Measurements from ENCODE around the gene NCAPH2.
"Not testable (repeated sequence)": the region's sequence is repeated elsewhere in the genome, so short reads cannot be mapped to it uniquely, and the experiment has no call there.

Gene NCAPH2

GRCh38 chr22:50517495-50518260, 9.7 kb downstream of the NCAPH2 start:
- TF ChIP-seq CTCF (IDR thresholded peaks at IDR 0.05; ENCODE audit: low read depth, low read length) = no peak
- H3K4me3 ChIP-seq (ENCODE audit: low read depth, low read length) = no peak overlapping the region
- DNase-seq (ENCODE audit: low read depth, low spot score) = no peak
- in situ Hi-C loops (cut with HindIII; ENCODE audit: low sequenced_read_pairs) = no loop called here

GRCh38 chr22:50518606-50519005, 10.6 kb downstream of the NCAPH2 start:
- in situ Hi-C loops (cut with HindIII; ENCODE audit: low sequenced_read_pairs) = no loop called here
- DNase-seq (ENCODE audit: low read depth, low spot score) = no peak
- no peak overlapping the region for H3K4me3 ChIP-seq (ENCODE audit: low read depth, low read length)
- TF ChIP-seq CTCF (IDR thresholded peaks at IDR 0.05; ENCODE audit: low read depth, low read length) = no peak

- no peak overlapping the region for H3K4me3 ChIP-seq (ENCODE audit: low read depth, low read length)
- no peak for DNase-seq (ENCODE audit: low read depth, low spot score)
- in situ Hi-C loops (cut with HindIII; ENCODE audit: low sequenced_read_pairs) = no loop called here
- TF ChIP-seq CTCF (IDR thresholded peaks at IDR 0.05; ENCODE audit: low read depth, low read length) = no peak
These were observed 11.1 kb downstream of the NCAPH2 start for GRCh38 chr22:50519151-50519550.

- H3K4me3 ChIP-seq (ENCODE audit: low read depth, low read length); DNase-seq (ENCODE audit: low read depth, low spot score); in situ Hi-C loops (cut with HindIII; ENCODE audit: low sequenced_read_pairs): not testable (repeated sequence)
These were observed 12.2 kb downstream of the NCAPH2 start for GRCh38 chr22:50520184-50520583.

GRCh38 chr22:50520826-50521453, 12.9 kb downstream of the NCAPH2 start:
- H3K4me3 ChIP-seq (ENCODE audit: low read depth, low read length) = no peak overlapping the region
- in situ Hi-C loops (cut with HindIII; ENCODE audit: low sequenced_read_pairs) = no loop called here
- TF ChIP-seq CTCF (IDR thresholded peaks at IDR 0.05; ENCODE audit: low read depth, low read length) = no peak
- DNase-seq (ENCODE audit: low read depth, low spot score) = no peak

- in situ Hi-C loops (cut with HindIII; ENCODE audit: low sequenced_read_pairs) = no loop called here
- H3K4me3 ChIP-seq (ENCODE audit: low read depth, low read length) = no peak overlapping the region
- no peak for TF ChIP-seq CTCF (IDR thresholded peaks at IDR 0.05; ENCODE audit: low read depth, low read length)
- DNase-seq (ENCODE audit: low read depth, low spot score) = no peak
These were observed 13.7 kb downstream of the NCAPH2 start for GRCh38 chr22:50521710-50522109.

GRCh38 chr22:50522208-50522805, 14.3 kb downstream of the NCAPH2 start:
- TF ChIP-seq CTCF (IDR thresholded peaks at IDR 0.05; ENCODE audit: low read depth, low read length) = no peak
- in situ Hi-C loops (cut with HindIII; ENCODE audit: low sequenced_read_pairs) = no loop called here
- H3K4me3 ChIP-seq (ENCODE audit: low read depth, low read length) = no peak overlapping the region
- DNase-seq (ENCODE audit: low read depth, low spot score) = no peak
